ENCODE data around the gene H2AZ1.

- TF ChIP-seq, protein P1, sequence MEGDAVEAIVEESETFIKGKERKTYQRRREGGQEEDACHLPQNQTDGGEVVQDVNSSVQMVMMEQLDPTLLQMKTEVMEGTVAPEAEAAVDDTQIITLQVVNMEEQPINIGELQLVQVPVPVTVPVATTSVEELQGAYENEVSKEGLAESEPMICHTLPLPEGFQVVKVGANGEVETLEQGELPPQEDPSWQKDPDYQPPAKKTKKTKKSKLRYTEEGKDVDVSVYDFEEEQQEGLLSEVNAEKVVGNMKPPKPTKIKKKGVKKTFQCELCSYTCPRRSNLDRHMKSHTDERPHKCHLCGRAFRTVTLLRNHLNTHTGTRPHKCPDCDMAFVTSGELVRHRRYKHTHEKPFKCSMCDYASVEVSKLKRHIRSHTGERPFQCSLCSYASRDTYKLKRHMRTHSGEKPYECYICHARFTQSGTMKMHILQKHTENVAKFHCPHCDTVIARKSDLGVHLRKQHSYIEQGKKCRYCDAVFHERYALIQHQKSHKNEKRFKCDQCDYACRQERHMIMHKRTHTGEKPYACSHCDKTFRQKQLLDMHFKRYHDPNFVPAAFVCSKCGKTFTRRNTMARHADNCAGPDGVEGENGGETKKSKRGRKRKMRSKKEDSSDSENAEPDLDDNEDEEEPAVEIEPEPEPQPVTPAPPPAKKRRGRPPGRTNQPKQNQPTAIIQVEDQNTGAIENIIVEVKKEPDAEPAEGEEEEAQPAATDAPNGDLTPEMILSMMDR (IDR thresholded peaks at IDR 0.05), result no peak
- no peak for TF ChIP-seq POLR2A (IDR thresholded peaks at IDR 0.05)
Measured at GRCh38 chr4:99960648-99961047, 10.6 kb upstream of the H2AZ1 start.

Data from esophagus squamous epithelium (tissue), 4 donors.